Endothelial cell of umbilical vein (primary cell): ENCODE measurements around the gene GPATCH1. TPM values are rescaled to one million over a fixed set of nuclear protein-coding genes. Genes with fewer than 3 reads are reported as not detected.
"Not testable (repeated sequence)": the region's sequence is repeated elsewhere in the genome, so short reads cannot be mapped to it uniquely, and the experiment has no call there.

ENCODE experiments used
- BruUV-seq: library from RNA; stranded (reverse); fragments of 400-500 nt; replicated peaks from 2 replicates; lab custom pipeline; 2021; lab: Mats Ljungman, UMichigan
- CTCF ChIA-PET: fragments of 300-600, 350-600 bp; sonication (Branson Sonifier 250); formaldehyde crosslinking; loops from one replicate; lab custom pipeline; 2021; ENCODE audit warnings: antibody characterized with exemption, inconsistent platforms; lab: Charles Lee
- POLR2A ChIA-PET: fragments of 300-600, 350-600 bp; sonication (Branson Sonifier 250); formaldehyde crosslinking; loops from one replicate; lab custom pipeline; 2021; ENCODE audit warnings: antibody characterized with exemption, inconsistent platforms; lab: Charles Lee
- DNase-seq: peaks from one replicate; pipeline ENCODE4 v3.0.0-alpha.2; 2011; ENCODE audit warnings: low read depth, low spot score
- FAIRE-seq: peaks from 2 replicates; lab custom pipeline; 2011; peaks lifted over from hg19 to GRCh38; lab: Jason Lieb, UNC
- H2AFZ ChIP-seq: 2 replicates; pipeline ENCODE4 v1.6.0; 2012; ENCODE audit warnings: low read depth, low read length, control low read depth, inconsistent platforms
- H3K27ac ChIP-seq: 2 replicates; pipeline ENCODE4 v1.5.1; 2011; ENCODE audit warnings: low read depth, mild to moderate bottlenecking, control low read depth, low read length, moderate library complexity; ENCODE audit not compliant: insufficient read depth
- H3K27me3 ChIP-seq, 2 experiments: 2 replicates each; pipeline versions ENCODE4 v1.6.0 to v1.6.1; 2011; ENCODE audit warnings: low read length in 2 of 2, mixed read lengths in 1 of 2; ENCODE audit not compliant: control insufficient read depth in 2 of 2, insufficient read depth in 2 of 2
- H3K36me3 ChIP-seq, 2 experiments: 2 replicates in 1 of 2; 3 replicates in 1 of 2; pipeline ENCODE4 v1.5.1; 2011; ENCODE audit warnings: low read length in 2 of 2, mild to moderate bottlenecking in 1 of 2, moderate library complexity in 1 of 2; ENCODE audit not compliant: control insufficient read depth in 2 of 2, insufficient read depth in 2 of 2; ENCODE audit errors: extremely low read depth in 1 of 2
- H3K4me1 ChIP-seq: 3 replicates; pipeline ENCODE4 v1.5.1; 2011; ENCODE audit warnings: mild to moderate bottlenecking, low read length; ENCODE audit not compliant: control insufficient read depth, insufficient read depth; ENCODE audit errors: extremely low read depth
- H3K4me2 ChIP-seq: 2 replicates; pipeline ENCODE4 v1.6.1; 2011; ENCODE audit warnings: low read length, control low read depth, mixed read lengths; ENCODE audit not compliant: insufficient read depth
- H3K4me3 ChIP-seq, 3 experiments: fragments of 200-600 bp in 1 of 3; sonication (generic), shearing (Covaris generic) in 1 of 3; replicated peaks in 1 of 3; 2 replicates each; pipeline ENCODE4 v1.5.1; 2011 to 2016; ENCODE audit warnings: control low read depth in 3 of 3, low read length in 3 of 3, mild to moderate bottlenecking in 2 of 3, inconsistent platforms in 1 of 3, low read depth in 1 of 3, moderate library complexity in 1 of 3; ENCODE audit not compliant: insufficient read depth in 1 of 3
- H3K79me2 ChIP-seq: 2 replicates; pipeline ENCODE4 v1.6.0; 2012; ENCODE audit warnings: low read length, inconsistent platforms; ENCODE audit not compliant: control insufficient read depth, insufficient read depth
- H3K9ac ChIP-seq: replicated peaks from 2 replicates; pipeline ENCODE3; 2011; ENCODE audit warnings: low read length, control low read depth; ENCODE audit not compliant: insufficient read depth; ENCODE audit errors: extremely low read depth
- H3K9me1 ChIP-seq: replicated peaks from 3 replicates; pipeline ENCODE4 v1.6.0; 2011; ENCODE audit warnings: mild to moderate bottlenecking, low read length; ENCODE audit not compliant: control insufficient read depth, insufficient read depth; ENCODE audit errors: extremely low read depth
- H3K9me3 ChIP-seq: replicated peaks from 2 replicates; pipeline ENCODE4 v1.5.1; 2012; ENCODE audit warnings: low read length, inconsistent platforms; ENCODE audit not compliant: control insufficient read depth, insufficient read depth
- H4K20me1 ChIP-seq: replicated peaks from 2 replicates; pipeline ENCODE3; 2011; ENCODE audit warnings: mild to moderate bottlenecking, low read length; ENCODE audit not compliant: control insufficient read depth, insufficient read depth; ENCODE audit errors: extremely low read depth
- EZH2 ChIP-seq: IDR thresholded peaks from 2 replicates; pipeline ENCODE4 v1.6.1; 2012; ENCODE audit warnings: borderline replicate concordance, low read depth, mild to moderate bottlenecking, moderate library complexity, low read length, inconsistent platforms; ENCODE audit not compliant: severe bottlenecking
- FOS ChIP-seq: IDR thresholded peaks from 2 replicates; pipeline ENCODE4 v1.6.1; 2011; ENCODE audit warnings: mild to moderate bottlenecking, low read length, moderate library complexity, borderline replicate concordance; ENCODE audit not compliant: insufficient read depth
- JUN ChIP-seq: IDR thresholded peaks from 2 replicates; pipeline ENCODE4 v1.6.1; 2011; ENCODE audit warnings: borderline replicate concordance, low read depth; ENCODE audit not compliant: insufficient read length, insufficient read depth
- dilution Hi-C: fragments of 300-500 bp; cut with MboI; formaldehyde crosslinking; loops from one replicate; pipeline ENCODE4 v1.15.0; 2019; ENCODE audit warnings: low sequenced_read_pairs; ENCODE audit not compliant: extremely low pct_ligation_motif_present
- intact Hi-C: fragments of 100-400 bp; cut with micrococcal nuclease; formaldehyde crosslinking; loops from one replicate; pipeline ENCODE4 v1.10.0; 2022
- polyA plus RNA-seq, 4 experiments: library from polyadenylated mRNA; depleted of rRNA in 3 of 4; stranded (reverse) in 3 of 4; unstranded in 1 of 4; fragments of >200 nt; gene quantifications; 2 replicates each; pipeline versions ENCODE4 v1.2.1 to v1.2.3, GENCODE V29; 2011 to 2012; ENCODE audit warnings: missing spikeins in 1 of 4
- total RNA-seq: library from RNA; stranded (reverse); gene quantifications from 2 replicates; pipeline ENCODE4 v1.2.3, GENCODE V29; 2021
- TF ChIP-seq, protein P1 (sequence below): IDR thresholded peaks from 2 replicates; pipeline ENCODE4 v1.6.1; 2011; ENCODE audit not compliant: insufficient read depth, insufficient read length
- TF ChIP-seq, protein P2 (sequence below), 2 donors: IDR thresholded peaks; 1 replicate in 1 of 2; 2 replicates in 1 of 2; pipeline ENCODE4 v1.5.1; 2011; ENCODE audit warnings: low read length in 2 of 2, mild to moderate bottlenecking in 2 of 2, moderate library complexity in 2 of 2, control low read depth in 1 of 2, inconsistent platforms in 1 of 2, low read depth in 1 of 2; ENCODE audit not compliant: insufficient read depth in 1 of 2; ENCODE audit errors: extremely low read depth in 1 of 2

GPATCH1 gene
- total and polyA plus RNA-seq, 2 donors (not counting 3 experiments of a cell fraction or from before 2014, with no cell fraction given) = 4.5 to 9.2 TPM

DNA sequence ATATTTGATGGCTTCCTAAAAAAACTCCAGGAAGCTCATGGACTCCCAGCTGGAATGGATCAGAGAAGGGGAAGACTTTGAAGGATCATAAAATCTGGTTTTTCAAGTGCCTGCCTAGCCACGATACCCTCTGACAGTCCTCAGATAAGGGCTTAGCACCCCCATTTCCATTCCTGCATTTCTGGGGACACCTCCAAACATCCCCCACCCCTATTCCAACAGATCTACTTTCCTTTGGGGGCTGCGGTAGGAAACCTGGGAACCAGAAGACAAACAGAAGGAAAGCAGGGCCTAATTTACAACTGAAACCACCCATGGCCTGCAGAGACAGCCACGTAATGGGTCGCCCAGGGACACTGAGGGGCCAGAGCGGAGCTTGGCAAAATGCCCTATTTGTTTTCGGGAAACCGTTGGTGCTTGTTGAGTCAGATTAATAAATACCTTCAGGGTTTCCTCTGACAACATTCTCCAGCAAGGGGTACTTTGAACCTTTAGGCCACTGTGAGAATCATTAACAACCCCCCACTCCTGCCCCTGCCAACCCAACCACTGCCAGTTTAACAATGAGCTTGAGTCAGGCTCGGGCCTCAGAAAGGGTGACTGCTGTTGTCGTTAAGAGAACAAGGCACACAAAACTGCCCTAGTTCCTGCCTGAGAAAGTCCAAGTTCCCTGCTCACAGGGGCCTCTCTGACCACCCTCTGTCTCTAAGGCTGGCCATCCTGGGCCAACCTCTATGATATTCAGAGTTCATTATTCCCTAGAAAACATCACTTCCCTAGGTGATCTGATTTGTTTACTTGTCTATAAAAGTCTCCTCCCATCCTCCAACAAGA lies 39.8 kb upstream of the GPATCH1 start:
- CTCF ChIA-PET = interaction anchor here (1.1 to 1.2 kb wide), 2 partner anchors 8 to 63 kb away, joined by 4 to 5 read pairs; no protein-coding TSS in a partner anchor
- Histone ChIP-seq H4K20me1 (no peaks in the 10 kb centered on the region), H3K9me1 (no peaks in the 10 kb centered on the region), H3K27me3 (no peaks in the 10 kb centered on the region), H3K9ac (no peak overlapping the region), H3K79me2 (no peaks in the 10 kb centered on the region), H3K9me3 (no peaks in the 10 kb centered on the region), H3K4me2 (no peak overlapping the region), H3K27ac (no peak overlapping the region), H3K4me1 (no peaks in the 10 kb centered on the region), H2AFZ (no peak overlapping the region), H3K36me3 (no peaks in the 10 kb centered on the region), H3K4me3 (no peak overlapping the region)
- TF ChIP-seq FOS (no peak), EZH2 (no peak), JUN (no peak)
- TF ChIP-seq, protein P1, sequence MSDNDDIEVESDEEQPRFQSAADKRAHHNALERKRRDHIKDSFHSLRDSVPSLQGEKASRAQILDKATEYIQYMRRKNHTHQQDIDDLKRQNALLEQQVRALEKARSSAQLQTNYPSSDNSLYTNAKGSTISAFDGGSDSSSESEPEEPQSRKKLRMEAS = no peak
- TF ChIP-seq, protein P2, sequence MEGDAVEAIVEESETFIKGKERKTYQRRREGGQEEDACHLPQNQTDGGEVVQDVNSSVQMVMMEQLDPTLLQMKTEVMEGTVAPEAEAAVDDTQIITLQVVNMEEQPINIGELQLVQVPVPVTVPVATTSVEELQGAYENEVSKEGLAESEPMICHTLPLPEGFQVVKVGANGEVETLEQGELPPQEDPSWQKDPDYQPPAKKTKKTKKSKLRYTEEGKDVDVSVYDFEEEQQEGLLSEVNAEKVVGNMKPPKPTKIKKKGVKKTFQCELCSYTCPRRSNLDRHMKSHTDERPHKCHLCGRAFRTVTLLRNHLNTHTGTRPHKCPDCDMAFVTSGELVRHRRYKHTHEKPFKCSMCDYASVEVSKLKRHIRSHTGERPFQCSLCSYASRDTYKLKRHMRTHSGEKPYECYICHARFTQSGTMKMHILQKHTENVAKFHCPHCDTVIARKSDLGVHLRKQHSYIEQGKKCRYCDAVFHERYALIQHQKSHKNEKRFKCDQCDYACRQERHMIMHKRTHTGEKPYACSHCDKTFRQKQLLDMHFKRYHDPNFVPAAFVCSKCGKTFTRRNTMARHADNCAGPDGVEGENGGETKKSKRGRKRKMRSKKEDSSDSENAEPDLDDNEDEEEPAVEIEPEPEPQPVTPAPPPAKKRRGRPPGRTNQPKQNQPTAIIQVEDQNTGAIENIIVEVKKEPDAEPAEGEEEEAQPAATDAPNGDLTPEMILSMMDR (IDR thresholded peaks at IDR 0.05; ENCODE audit: extremely low read depth in 1 of 2, insufficient read depth in 1 of 2, low read depth in 1 of 2, low read length in 2 of 2) = no peak
- DNase-seq = no peak
- dilution Hi-C loops (no loop called here), intact Hi-C loops (no loop called here)
- no TSS peak for BruUV-seq
- POLR2A ChIA-PET = no interaction called here
- no peak for FAIRE-seq

DNA sequence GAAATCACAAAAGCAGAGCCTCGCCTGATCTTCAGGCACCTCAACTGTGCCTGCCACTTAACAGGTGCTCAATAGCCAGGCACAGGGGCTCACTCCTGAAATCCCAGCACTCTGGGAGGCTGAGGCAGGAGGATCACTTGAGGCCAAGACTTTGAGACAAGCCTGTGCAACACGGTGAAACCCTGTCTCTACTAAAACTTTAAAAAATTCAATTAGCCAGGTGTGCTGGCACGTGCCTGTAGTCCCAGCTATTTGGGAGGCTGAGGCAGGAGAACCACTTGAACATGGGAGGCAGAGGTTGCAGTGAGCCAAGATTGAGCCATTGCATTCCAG lies 39.2 kb upstream of the GPATCH1 start:
- CTCF ChIA-PET = interaction anchor here (1.1 kb wide), 1 partner anchor 9 kb away, joined by 5 read pairs; no protein-coding TSS in a partner anchor
- H3K27me3 ChIP-seq, H3K27ac ChIP-seq, H3K9me1 ChIP-seq, H3K4me1 ChIP-seq, H2AFZ ChIP-seq, H4K20me1 ChIP-seq, intact Hi-C loops, POLR2A ChIA-PET, H3K4me2 ChIP-seq, H3K9me3 ChIP-seq, DNase-seq, H3K9ac ChIP-seq, dilution Hi-C loops, FAIRE-seq, H3K79me2 ChIP-seq, H3K4me3 ChIP-seq, BruUV-seq, H3K36me3 ChIP-seq: not testable (repeated sequence)
